Endodermal cell (in vitro differentiated cells): ENCODE measurements around the gene GARIN3. TPM values are rescaled to one million over a fixed set of nuclear protein-coding genes. Genes with fewer than 3 reads are reported as not detected.

Source experiments
- DNase-seq: peaks from one replicate; pipeline ENCODE4 v3.0.0-alpha.2; 2017
- H3K27ac ChIP-seq: 2 replicates; pipeline ENCODE4 v1.5.1; 2013; ENCODE audit warnings: mild to moderate bottlenecking, low read depth, low read length, moderate library complexity
- H3K27me3 ChIP-seq: 2 replicates; pipeline ENCODE4 v1.6.1; 2013; ENCODE audit warnings: mild to moderate bottlenecking, low read length, moderate library complexity; ENCODE audit not compliant: insufficient read depth, control insufficient read depth, poor library complexity, severe bottlenecking
- H3K36me3 ChIP-seq: 2 replicates; pipeline ENCODE4 v1.7.0; 2013; ENCODE audit warnings: mild to moderate bottlenecking, low read length, moderate library complexity; ENCODE audit not compliant: control insufficient read depth, insufficient read depth
- H3K4me1 ChIP-seq: one replicate; pipeline ENCODE4 v1.7.0; 2013; ENCODE audit warnings: low read length; ENCODE audit not compliant: control insufficient read depth, insufficient read depth
- H3K4me3 ChIP-seq: 2 replicates; pipeline ENCODE4 v1.5.1; 2013; ENCODE audit warnings: mild to moderate bottlenecking, low read length, moderate library complexity
- H3K9ac ChIP-seq: 2 replicates; pipeline ENCODE4 v1.6.1; 2013; ENCODE audit warnings: mild to moderate bottlenecking, low read length, moderate library complexity; ENCODE audit not compliant: poor library complexity, severe bottlenecking; ENCODE audit errors: extremely low read depth
- H3K9me3 ChIP-seq: 2 replicates; pipeline ENCODE4 v1.6.1; 2013; ENCODE audit warnings: mild to moderate bottlenecking, low read length, moderate library complexity; ENCODE audit not compliant: control insufficient read depth
- H3K27ac Mint-ChIP-seq: 2 replicates; pipeline ENCODE4 v1.8.0; 2020; ENCODE audit warnings: mixed read lengths
- H3K27me3 Mint-ChIP-seq: 2 replicates; pipeline ENCODE4 v1.8.0; 2021; ENCODE audit warnings: mild to moderate bottlenecking, mixed read lengths; ENCODE audit not compliant: insufficient read depth
- H3K36me3 Mint-ChIP-seq: 2 replicates; pipeline ENCODE4 v1.8.0; 2020; ENCODE audit warnings: low read depth, mixed read lengths
- H3K4me1 Mint-ChIP-seq: 2 replicates; pipeline ENCODE4 v1.8.0; 2020; ENCODE audit warnings: mixed read lengths
- H3K4me3 Mint-ChIP-seq: 2 replicates; pipeline ENCODE4 v1.8.0; 2020; ENCODE audit warnings: mild to moderate bottlenecking, moderate library complexity, mixed read lengths
- H3K9me3 Mint-ChIP-seq: 2 replicates; pipeline ENCODE4 v1.8.0; 2020; ENCODE audit warnings: mild to moderate bottlenecking, mixed read lengths
- WGBS, 2 experiments: methylation state at CpG; one replicate each; pipeline versions ENCODE4 v1.1.5 to v1.1.7; 2013; ENCODE audit warnings: missing lambda C conversion rate in 2 of 2, mixed read lengths in 1 of 2; ENCODE audit not compliant: insufficient coverage in 1 of 2, insufficient read length in 1 of 2; 5-methylcytosine and 5-hydroxymethylcytosine counted together
- total RNA-seq, 2 donors: library from RNA; stranded (reverse); fragmentation: NEBNext Ultra II Directional in 1 of 2; extraction: Animal tissue kit (Norgen Biotek cat#: 25700) in 1 of 2; gene quantifications; 2 replicates in 1 of 2; 3 replicates in 1 of 2; pipeline ENCODE4 v1.2.1, GENCODE V29; 2021
- TF ChIP-seq, protein P1 (sequence below): fragments of 200-600 bp; sonication (generic); conservative IDR thresholded peaks from 2 replicates; pipeline ENCODE4 v1.5.0; 2021; ENCODE audit warnings: antibody characterized with exemption, mild to moderate bottlenecking

GARIN3 gene
- total RNA-seq, 2 donors from 2014 or later: not detected

- H3K27me3 ChIP-seq: no peaks in the 10 kb centered on the region
- Mint-ChIP-seq H3K27me3 (no peaks in the 10 kb centered on the region), H3K4me1 (no peaks in the 10 kb centered on the region), H3K36me3 (no peaks in the 10 kb centered on the region), H3K9me3 (no peaks in the 10 kb centered on the region), H3K27ac (no peak overlapping the region), H3K4me3 (no peak overlapping the region)
- H3K4me1 ChIP-seq: no peaks in the 10 kb centered on the region
- no peaks in the 10 kb centered on the region for H3K36me3 ChIP-seq
- no peak overlapping the region for H3K9ac ChIP-seq
- TF ChIP-seq, protein P1, sequence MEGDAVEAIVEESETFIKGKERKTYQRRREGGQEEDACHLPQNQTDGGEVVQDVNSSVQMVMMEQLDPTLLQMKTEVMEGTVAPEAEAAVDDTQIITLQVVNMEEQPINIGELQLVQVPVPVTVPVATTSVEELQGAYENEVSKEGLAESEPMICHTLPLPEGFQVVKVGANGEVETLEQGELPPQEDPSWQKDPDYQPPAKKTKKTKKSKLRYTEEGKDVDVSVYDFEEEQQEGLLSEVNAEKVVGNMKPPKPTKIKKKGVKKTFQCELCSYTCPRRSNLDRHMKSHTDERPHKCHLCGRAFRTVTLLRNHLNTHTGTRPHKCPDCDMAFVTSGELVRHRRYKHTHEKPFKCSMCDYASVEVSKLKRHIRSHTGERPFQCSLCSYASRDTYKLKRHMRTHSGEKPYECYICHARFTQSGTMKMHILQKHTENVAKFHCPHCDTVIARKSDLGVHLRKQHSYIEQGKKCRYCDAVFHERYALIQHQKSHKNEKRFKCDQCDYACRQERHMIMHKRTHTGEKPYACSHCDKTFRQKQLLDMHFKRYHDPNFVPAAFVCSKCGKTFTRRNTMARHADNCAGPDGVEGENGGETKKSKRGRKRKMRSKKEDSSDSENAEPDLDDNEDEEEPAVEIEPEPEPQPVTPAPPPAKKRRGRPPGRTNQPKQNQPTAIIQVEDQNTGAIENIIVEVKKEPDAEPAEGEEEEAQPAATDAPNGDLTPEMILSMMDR: no peak
- no peak for DNase-seq
- no peak overlapping the region for H3K4me3 ChIP-seq
- no peaks in the 10 kb centered on the region for H3K9me3 ChIP-seq
- 92% methylated on average over 5 to 6 of the region's 6 CpGs for WGBS, 2 experiments
- no peak overlapping the region for H3K27ac ChIP-seq
Observed at GRCh38 chr5:157159209-157159751, 6.8 kb downstream of the GARIN3 start.

DNA sequence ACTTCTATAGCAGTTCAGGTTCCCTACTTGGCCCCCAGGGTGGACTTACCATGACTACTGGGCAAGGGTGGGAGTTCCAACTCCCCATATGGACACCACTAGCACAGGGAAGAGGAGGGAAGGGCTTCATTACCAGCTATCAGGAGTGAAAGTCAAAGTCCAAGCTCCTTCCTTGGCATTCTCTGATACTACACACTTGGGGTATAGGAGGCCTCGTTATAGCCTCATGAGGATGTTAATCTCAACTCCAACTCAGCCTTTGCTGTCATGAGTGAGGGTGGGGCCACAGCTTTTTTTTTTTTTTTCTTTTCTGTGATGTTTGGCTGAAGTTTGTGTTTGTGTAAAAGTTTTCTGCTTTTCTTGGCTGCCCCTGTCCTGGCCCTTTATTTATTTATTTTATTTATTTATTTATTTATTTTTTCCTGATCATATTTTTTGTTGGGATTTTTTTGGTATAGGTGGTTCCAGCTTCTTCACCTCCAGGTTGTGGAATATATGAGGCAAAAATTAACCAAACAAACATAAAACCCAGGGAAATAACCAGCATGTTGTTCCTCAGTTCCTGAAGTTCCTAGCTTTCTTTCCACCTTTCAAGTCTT, 8.7 kb downstream of the GARIN3 start:
- WGBS, 2 experiments: 86% methylated on average over 1 of the region's 1 CpG; no CpG with 5 or more reads in 1 of the 2 experiments
- no peak overlapping the region for H3K27ac ChIP-seq
- no peak overlapping the region for H3K4me3 ChIP-seq
- H3K4me1 ChIP-seq: no peaks in the 10 kb centered on the region
- Mint-ChIP-seq H3K27me3 (no peaks in the 10 kb centered on the region), H3K9me3 (no peaks in the 10 kb centered on the region), H3K36me3 (no peaks in the 10 kb centered on the region), H3K4me1 (no peaks in the 10 kb centered on the region), H3K27ac (no peak overlapping the region), H3K4me3 (no peak overlapping the region)
- no peak for DNase-seq
- TF ChIP-seq, protein P1: no peak
- no peaks in the 10 kb centered on the region for H3K36me3 ChIP-seq
- no peaks in the 10 kb centered on the region for H3K27me3 ChIP-seq
- H3K9ac ChIP-seq: no peak overlapping the region
- no peaks in the 10 kb centered on the region for H3K9me3 ChIP-seq

- peaks cover 2% of the 10 kb centered on the region for H3K4me1 Mint-ChIP-seq
Observed at GRCh38 chr5:157155297-157155696, 10.8 kb downstream of the GARIN3 start.

More at GRCh38 chr5:157155297-157155696, 10.8 kb downstream of the GARIN3 start:
- WGBS, 2 experiments: 92% methylated on average over 3 of the region's 3 CpGs; no CpG with 5 or more reads in 1 of the 2 experiments
- Mint-ChIP-seq H3K27ac (no peak overlapping the region), H3K36me3 (no peaks in the 10 kb centered on the region), H3K27me3 (no peaks in the 10 kb centered on the region), H3K4me3 (no peak overlapping the region), H3K9me3 (no peaks in the 10 kb centered on the region)
- H3K9ac ChIP-seq: no peak overlapping the region
- TF ChIP-seq, protein P1: no peak
- no peak for DNase-seq
- no peak overlapping the region for H3K27ac ChIP-seq
- H3K4me1 ChIP-seq: no peaks in the 10 kb centered on the region
- no peaks in the 10 kb centered on the region for H3K9me3 ChIP-seq
- no peaks in the 10 kb centered on the region for H3K27me3 ChIP-seq
- H3K4me3 ChIP-seq: no peak overlapping the region
- no peaks in the 10 kb centered on the region for H3K36me3 ChIP-seq
